AG10803 (cell line): ENCODE measurements around the gene C1orf174.
A peak's percentile ranks its signal among the peaks of the same experiment; 100 is the strongest.

Experiments
- DNase-seq: peaks from one replicate; pipeline ENCODE4 v3.0.0; 2010; ENCODE audit warnings: low read depth
- H3K4me3 ChIP-seq: 2 replicates; pipeline ENCODE4 v1.5.1; 2011; ENCODE audit warnings: mild to moderate bottlenecking, low read length, control low read depth
- TF ChIP-seq, protein P1 (sequence below): conservative IDR thresholded peaks from 2 replicates; pipeline ENCODE4 v1.5.1; 2011; ENCODE audit warnings: mild to moderate bottlenecking, low read length, control low read depth, inconsistent platforms

The C1orf174 gene

DNA sequence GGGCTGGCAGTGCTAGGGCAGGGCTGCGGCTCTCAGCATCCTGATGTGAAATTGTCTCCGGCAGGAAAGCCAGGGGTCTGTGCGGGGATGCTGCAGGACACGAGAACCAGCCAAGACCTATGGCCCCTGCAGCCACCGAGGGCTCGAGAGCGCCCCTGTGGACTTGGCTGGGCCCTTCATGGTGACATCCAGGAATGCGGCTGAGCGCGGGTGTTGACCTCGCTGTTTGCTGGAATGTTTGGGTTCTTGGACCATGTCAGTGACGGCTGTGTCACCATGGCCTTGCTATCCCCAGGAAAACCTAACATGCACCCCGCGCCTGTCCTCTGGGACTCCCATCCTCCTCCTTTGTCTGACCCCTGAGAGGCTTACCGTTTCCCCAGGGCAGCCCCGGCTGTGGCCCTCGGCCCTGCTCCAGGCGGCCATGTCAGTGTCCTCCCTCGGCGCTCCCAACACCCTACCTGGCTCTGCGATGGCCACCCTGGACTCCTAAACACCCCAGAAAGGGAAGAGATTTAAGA is 14.3 kb upstream of the C1orf174 start:
- TF ChIP-seq, protein P1, sequence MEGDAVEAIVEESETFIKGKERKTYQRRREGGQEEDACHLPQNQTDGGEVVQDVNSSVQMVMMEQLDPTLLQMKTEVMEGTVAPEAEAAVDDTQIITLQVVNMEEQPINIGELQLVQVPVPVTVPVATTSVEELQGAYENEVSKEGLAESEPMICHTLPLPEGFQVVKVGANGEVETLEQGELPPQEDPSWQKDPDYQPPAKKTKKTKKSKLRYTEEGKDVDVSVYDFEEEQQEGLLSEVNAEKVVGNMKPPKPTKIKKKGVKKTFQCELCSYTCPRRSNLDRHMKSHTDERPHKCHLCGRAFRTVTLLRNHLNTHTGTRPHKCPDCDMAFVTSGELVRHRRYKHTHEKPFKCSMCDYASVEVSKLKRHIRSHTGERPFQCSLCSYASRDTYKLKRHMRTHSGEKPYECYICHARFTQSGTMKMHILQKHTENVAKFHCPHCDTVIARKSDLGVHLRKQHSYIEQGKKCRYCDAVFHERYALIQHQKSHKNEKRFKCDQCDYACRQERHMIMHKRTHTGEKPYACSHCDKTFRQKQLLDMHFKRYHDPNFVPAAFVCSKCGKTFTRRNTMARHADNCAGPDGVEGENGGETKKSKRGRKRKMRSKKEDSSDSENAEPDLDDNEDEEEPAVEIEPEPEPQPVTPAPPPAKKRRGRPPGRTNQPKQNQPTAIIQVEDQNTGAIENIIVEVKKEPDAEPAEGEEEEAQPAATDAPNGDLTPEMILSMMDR: no peak
- DNase-seq: no peak
- H3K4me3 ChIP-seq: no peak overlapping the region

DNA sequence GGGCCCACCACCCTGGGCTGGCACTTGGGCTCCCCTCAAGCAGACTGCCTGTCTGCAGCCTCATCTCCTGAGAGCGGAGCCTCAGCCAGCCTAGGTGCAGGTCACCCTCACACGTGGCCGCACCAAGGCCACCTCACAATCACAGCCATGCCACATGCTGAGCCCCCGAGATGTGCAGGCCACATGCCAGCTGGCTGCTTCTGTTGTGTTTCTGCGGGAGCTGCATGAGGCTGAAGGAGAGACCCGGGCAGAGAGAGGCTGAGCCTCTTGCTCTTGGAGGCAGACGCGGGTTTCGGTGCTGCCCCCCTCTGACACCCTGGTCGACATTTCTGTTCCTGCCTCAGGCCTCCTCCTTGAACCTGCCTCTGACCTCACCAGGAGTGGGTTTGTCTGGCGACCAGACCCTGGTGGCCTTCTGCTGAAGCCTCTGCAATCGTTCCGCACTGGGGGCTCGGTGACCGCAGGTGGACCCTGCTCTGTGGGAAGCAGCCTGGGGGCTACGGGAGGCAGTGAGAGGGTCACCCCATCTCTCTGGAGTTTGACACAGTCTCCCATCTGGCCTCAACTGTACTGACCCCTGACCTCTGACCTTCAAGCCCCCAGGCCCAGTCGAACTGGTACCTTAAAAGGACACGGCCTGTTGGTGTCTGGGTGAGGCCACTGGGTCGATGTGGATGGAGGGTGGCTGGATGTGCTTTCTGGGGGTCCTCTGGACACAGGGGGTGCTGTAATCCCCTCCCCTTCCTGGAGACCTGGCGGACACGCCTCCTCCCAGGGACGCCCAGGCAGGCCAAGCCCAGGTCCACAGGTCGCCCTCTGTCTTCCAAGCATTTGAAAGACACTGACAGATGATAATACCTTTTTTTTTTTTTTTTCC is 13.0 kb upstream of the C1orf174 start:
- H3K4me3 ChIP-seq: no peak overlapping the region
- TF ChIP-seq, protein P1: no peak
- DNase-seq: no peak

DNA sequence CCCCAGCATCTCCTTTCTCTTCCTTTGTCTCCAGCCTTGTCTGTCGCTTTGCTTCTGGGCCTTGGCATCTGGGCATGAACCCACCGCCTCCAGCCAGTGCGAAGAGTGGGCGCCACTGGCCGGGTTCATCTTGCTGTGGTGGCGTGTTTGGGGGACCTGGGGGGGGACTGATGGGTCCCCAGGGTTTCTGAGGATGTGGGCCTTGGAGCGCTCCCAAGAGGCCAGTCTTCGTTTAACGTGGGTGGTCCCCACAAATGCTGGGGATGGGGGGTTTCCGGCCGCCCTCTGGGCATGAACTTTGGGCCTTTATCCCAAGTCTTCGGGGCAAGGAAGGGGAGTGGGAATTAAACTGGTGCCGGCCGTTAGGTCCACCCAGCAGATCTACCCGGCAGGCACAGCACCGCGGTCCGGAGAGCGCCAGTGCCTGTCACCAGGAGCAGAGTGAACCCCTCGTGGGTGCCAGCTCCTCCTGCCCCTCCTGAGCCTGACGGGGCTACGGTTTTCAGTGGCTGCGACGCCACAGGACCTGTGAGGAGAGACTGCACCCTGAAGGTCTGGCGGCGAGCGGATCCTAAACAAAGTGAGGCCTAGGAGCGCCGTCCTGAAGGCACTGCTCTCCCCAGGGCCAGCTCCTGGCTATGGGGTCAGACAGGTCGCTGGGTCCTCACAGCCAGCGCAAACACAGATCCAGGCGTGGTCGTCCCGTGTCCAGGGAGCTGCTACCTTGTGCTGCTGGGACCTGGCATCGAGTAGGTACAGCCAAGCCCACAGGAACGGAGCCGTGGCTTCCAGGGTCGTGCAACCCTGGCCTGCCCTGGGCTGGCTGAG is 12.1 kb upstream of the C1orf174 start:
- TF ChIP-seq, protein P1: no peak

DNA sequence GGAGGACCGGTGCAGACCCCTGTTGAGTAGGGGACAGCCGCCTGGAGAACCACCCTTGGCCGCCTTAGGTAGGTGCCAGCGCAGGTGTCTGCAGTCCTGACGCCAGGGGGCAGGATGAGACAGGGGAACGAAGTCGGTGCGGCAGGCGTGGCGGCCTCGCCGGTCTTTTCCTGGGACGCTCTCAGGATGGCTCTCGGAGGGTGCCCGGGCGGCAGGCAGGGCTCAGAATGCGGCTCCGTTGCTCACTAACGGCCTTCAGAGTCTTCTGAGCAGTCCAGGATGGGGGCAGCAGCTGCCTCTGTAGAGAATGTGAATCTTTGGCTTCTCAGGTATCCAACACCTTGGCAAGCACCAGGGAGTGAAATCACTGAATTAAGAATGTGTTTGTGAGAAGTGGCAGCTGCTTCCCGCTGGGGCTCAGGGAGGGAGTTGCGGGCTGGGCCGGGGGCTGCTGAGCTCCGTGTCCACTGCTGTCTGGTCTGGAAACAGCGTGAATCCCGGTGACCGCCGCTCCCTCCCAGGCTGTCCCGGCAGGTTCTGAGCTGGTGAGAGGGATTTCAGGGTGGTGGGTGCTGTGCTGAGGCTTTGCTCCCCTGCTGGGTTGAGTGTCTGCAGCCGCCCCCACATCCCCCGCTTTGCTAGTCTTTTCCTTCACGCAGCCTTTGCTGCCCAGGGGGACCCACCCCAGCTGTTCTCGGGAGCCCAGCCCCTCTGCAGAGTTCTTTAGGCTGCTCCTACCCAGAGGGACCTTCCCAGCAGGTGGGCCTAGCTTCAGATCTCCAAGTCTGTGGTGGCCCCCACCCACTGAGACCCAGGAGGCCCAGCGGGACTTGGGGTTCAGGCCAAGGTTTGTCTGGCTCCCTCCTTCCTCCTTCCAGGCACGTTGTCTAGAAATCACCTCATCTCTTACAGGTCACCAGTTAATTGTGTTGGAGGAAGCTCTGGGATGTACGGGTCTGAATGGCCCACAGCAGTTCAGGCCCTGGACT is 11.1 kb upstream of the C1orf174 start:
- TF ChIP-seq, protein P1: peak; percentile 52

More for the DNA sequence above, 12.1 kb upstream of the C1orf174 start:
- no peak for DNase-seq
- H3K4me3 ChIP-seq: no peak overlapping the region

DNA sequence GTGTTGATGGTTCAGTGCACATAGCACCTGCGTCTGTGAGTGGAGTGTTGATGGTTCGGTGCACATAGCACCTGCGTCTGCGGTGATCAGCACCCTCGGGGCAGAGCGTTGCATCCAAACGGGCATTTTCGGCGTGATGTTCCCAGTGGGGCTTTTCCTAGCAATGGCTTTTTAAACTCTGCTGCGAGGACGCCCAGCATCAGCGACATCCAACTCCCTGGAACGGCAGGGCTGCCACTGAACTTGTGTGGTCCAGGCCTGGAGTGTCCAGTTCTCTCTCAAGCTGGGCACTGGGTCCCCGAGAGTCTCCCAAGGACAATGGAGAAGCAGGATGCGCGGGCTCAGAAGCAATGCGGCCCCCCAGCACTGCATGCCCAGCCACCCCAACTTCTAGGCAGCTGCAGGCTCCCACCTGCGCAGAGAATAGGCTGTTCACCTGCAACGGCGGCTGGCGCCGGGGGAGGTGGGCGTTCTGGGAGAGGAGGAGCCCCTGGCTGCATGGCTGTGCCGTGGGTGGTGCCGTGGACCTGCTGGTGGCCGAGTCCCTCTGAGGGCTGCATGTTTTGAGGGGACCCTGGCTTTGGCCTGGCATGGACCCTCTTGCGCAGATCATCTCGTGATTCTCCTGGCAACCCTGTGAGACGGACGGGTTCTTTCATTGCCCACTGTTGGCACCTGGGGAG is 10.1 kb upstream of the C1orf174 start:
- no peak overlapping the region for H3K4me3 ChIP-seq
- no peak for DNase-seq

More for the DNA sequence above, 11.1 kb upstream of the C1orf174 start:
- DNase-seq: peak; percentile 37
- H3K4me3 ChIP-seq: no peak overlapping the region

More for the DNA sequence above, 10.1 kb upstream of the C1orf174 start:
- TF ChIP-seq, protein P1: no peak
